SK-N-SH (cell line): ENCODE data around the gene ALOXE3. TPM values are rescaled to one million over a fixed set of nuclear protein-coding genes. Genes with fewer than 3 reads are reported as not detected.
A peak's percentile ranks its signal among the peaks of the same experiment; 100 is the strongest.

Source experiments
- CTCF ChIA-PET: fragments of 300-600, 350-600 bp; formaldehyde crosslinking; extraction: SDS; loops from one replicate; lab custom pipeline; 2021; lab: Yijun Ruan, JAX
- POLR2A ChIA-PET: fragments of 350-600 bp; sonication (Branson Sonifier 250); formaldehyde crosslinking; extraction: SDS; loops from one replicate; lab custom pipeline; 2020; ENCODE audit warnings: antibody characterized with exemption, inconsistent platforms; lab: Yijun Ruan, JAX
- DNase-seq: peaks from one replicate; pipeline ENCODE4 v3.0.0; 2012
- H2AFZ ChIP-seq: fragments of 200-600 bp; sonication (generic); 2 replicates; pipeline ENCODE4 v1.8.1; 2016; ENCODE audit warnings: antibody characterized with exemption, mild to moderate bottlenecking, low read depth
- H3F3A ChIP-seq: fragments of 200-600 bp; sonication (generic); replicated peaks from 2 replicates; pipeline ENCODE3; 2016; ENCODE audit warnings: antibody characterized with exemption, mild to moderate bottlenecking; ENCODE audit not compliant: insufficient read depth
- H3K27ac ChIP-seq, 2 experiments: fragments of 200-500 bp in 1 of 2; fragments of 200-600 bp in 1 of 2; sonication (Bioruptor generic) in 1 of 2; sonication (generic), shearing (Covaris generic) in 1 of 2; 2 replicates each; pipeline versions ENCODE4 v1.5.1 to v1.6.1; 2014 to 2016; ENCODE audit warnings: low read depth in 2 of 2, inconsistent platforms in 1 of 2, low read length in 1 of 2, mild to moderate bottlenecking in 1 of 2, mixed read lengths in 1 of 2
- H3K27me3 ChIP-seq: fragments of 200-600 bp; sonication (generic), shearing (Covaris generic); 2 replicates; pipeline ENCODE4 v1.6.1; 2016; ENCODE audit warnings: mixed run types; ENCODE audit not compliant: insufficient read depth
- H3K36me3 ChIP-seq, 2 experiments: fragments of 200-500 bp in 1 of 2; fragments of 200-600 bp in 1 of 2; sonication (Bioruptor generic) in 1 of 2; sonication (generic) in 1 of 2; replicated peaks in 1 of 2; 2 replicates each; pipeline versions ENCODE3 to v1.5.1; 2014 to 2016; ENCODE audit warnings: low read length in 1 of 2, mild to moderate bottlenecking in 1 of 2; ENCODE audit not compliant: insufficient read depth in 2 of 2, control insufficient read depth in 1 of 2
- H3K4me1 ChIP-seq, 2 experiments: fragments of 200-500 bp in 1 of 2; fragments of 200-600 bp in 1 of 2; sonication (Bioruptor generic) in 1 of 2; sonication (generic), shearing (Covaris generic) in 1 of 2; 2 replicates each; pipeline versions ENCODE4 v1.5.1 to v1.6.1; 2014 to 2016; ENCODE audit warnings: low read depth in 1 of 2, low read length in 1 of 2, mixed run types in 1 of 2; ENCODE audit not compliant: insufficient read depth in 2 of 2, control insufficient read depth in 1 of 2
- H3K4me2 ChIP-seq: fragments of 200-600 bp; sonication (generic), shearing (Covaris generic); 2 replicates; pipeline ENCODE4 v1.6.1; 2017; ENCODE audit warnings: mixed run types
- H3K4me3 ChIP-seq, 2 experiments: fragments of 200-500 bp in 1 of 2; fragments of 200-600 bp in 1 of 2; sonication (Bioruptor generic) in 1 of 2; sonication (generic), shearing (Covaris generic) in 1 of 2; 2 replicates each; pipeline versions ENCODE4 v1.5.1 to v1.8.1; 2014 to 2016; ENCODE audit warnings: low read depth in 2 of 2, inconsistent platforms in 1 of 2, low read length in 1 of 2, mild to moderate bottlenecking in 1 of 2, mixed read lengths in 1 of 2, moderate library complexity in 1 of 2
- H3K79me2 ChIP-seq: fragments of 200-600 bp; sonication (generic); 2 replicates; pipeline ENCODE4 v1.8.1; 2017; ENCODE audit warnings: mild to moderate bottlenecking; ENCODE audit not compliant: insufficient read depth
- H3K9ac ChIP-seq: fragments of 200-600 bp; sonication (generic); 2 replicates; pipeline ENCODE4 v1.6.1; 2017; ENCODE audit warnings: mixed run types
- H3K9me2 ChIP-seq: fragments of 200-600 bp; sonication (generic); 2 replicates; pipeline ENCODE4 v1.6.1; 2017; ENCODE audit warnings: mixed run types
- H3K9me3 ChIP-seq: fragments of 200-600 bp; sonication (generic); 2 replicates; pipeline ENCODE4 v1.6.1; 2017; ENCODE audit warnings: mixed run types, mild to moderate bottlenecking, moderate library complexity
- H4K20me1 ChIP-seq: fragments of 200-600 bp; sonication (generic); 2 replicates; pipeline ENCODE4 v1.6.1; 2017; ENCODE audit warnings: mild to moderate bottlenecking, mixed run types; ENCODE audit not compliant: insufficient read depth
- CTCF ChIP-seq: fragments of 200-600 bp; sonication (generic); IDR thresholded peaks from 2 replicates; pipeline ENCODE4 v1.6.1; 2017; ENCODE audit warnings: antibody characterized with exemption, mild to moderate bottlenecking, moderate library complexity
- EZH2phosphoT487 ChIP-seq: fragments of 200-600 bp; sonication (generic); IDR thresholded peaks from 2 replicates; pipeline ENCODE4 v1.6.1; 2017; ENCODE audit warnings: low read depth, mixed run types, mild to moderate bottlenecking, antibody characterized with exemption, moderate library complexity, borderline replicate concordance
- FOSL2 ChIP-seq: IDR thresholded peaks from 2 replicates; pipeline ENCODE4 v1.4.0; 2012; ENCODE audit warnings: low read depth, mild to moderate bottlenecking, moderate library complexity, borderline replicate concordance
- GABPA ChIP-seq: IDR thresholded peaks from 2 replicates; pipeline ENCODE4 v1.4.0; 2012; ENCODE audit warnings: low read depth, mild to moderate bottlenecking
- IRF3 ChIP-seq: fragments of 150-350 bp; IDR thresholded peaks from 2 replicates; pipeline ENCODE4 v1.6.1; 2016; ENCODE audit warnings: mild to moderate bottlenecking, low read depth, low read length
- JUND ChIP-seq: IDR thresholded peaks from 2 replicates; pipeline ENCODE4 v1.4.0; 2012
- MXI1 ChIP-seq: IDR thresholded peaks from 2 replicates; pipeline ENCODE4 v1.6.1; 2012; ENCODE audit warnings: mild to moderate bottlenecking, low read depth, low read length, improper control_type of control experiment
- TCF12 ChIP-seq: IDR thresholded peaks from 2 replicates; pipeline ENCODE4 v1.4.0; 2012
- TEAD4 ChIP-seq: IDR thresholded peaks from 2 replicates; pipeline ENCODE4 v1.4.0; 2012; ENCODE audit warnings: mild to moderate bottlenecking, borderline replicate concordance; ENCODE audit not compliant: insufficient read depth
- YY1 ChIP-seq: IDR thresholded peaks from 2 replicates; pipeline ENCODE4 v1.4.0; 2012; ENCODE audit warnings: low read depth, mild to moderate bottlenecking
- ZBTB33 ChIP-seq: IDR thresholded peaks from 2 replicates; pipeline ENCODE4 v1.4.0; 2012; ENCODE audit warnings: low read depth, borderline replicate concordance
- WGBS: methylation state at CpG from one replicate; pipeline ENCODE4 v1.1.6; 2017; ENCODE audit warnings: low lambda C conversion rate; 5-methylcytosine and 5-hydroxymethylcytosine counted together
- polyA plus RNA-seq, 3 experiments: library from polyadenylated mRNA; depleted of rRNA; stranded (reverse); fragments of >200 nt; gene quantifications; 2 replicates each; pipeline ENCODE4 v1.2.3, GENCODE V29; 2012

The ALOXE3 gene
- polyA plus RNA-seq, 1 of the 3 experiments (the other 2 are of a cell fraction), result 0.46 TPM

- H3K9ac ChIP-seq, result peak overlapping the region; percentile 65; the same call in 1 of the 2 replicates
- WGBS, result 3% methylated on average over 36 of the region's 40 CpGs
- POLR2A ChIA-PET, result interaction anchor here (0.6 kb wide), 1 partner anchor 90 kb away, joined by 3 read pairs; the partner anchor contains the start of gene AURKB
Observed at GRCh38 chr17:8120520-8121406, 2.4 kb upstream of the ALOXE3 start.

More at GRCh38 chr17:8120520-8121406, 2.4 kb upstream of the ALOXE3 start:
- H3K27me3 ChIP-seq, result peaks cover 7% of the 10 kb centered on the region; the same call in 1 of the 2 replicates
- CTCF ChIA-PET, result interaction anchor here (0.6 to 15.2 kb wide), 23 partner anchors 7 to 102 kb away, joined by 3 to 298 read pairs (median 13); partner anchors contain the start of genes ALOX12B, TMEM107 and VAMP2
- TF ChIP-seq GABPA (peak; percentile 8; the same call in 1 of the 2 replicates), CTCF (peak; percentile 49), ZBTB33 (no peak), MXI1 (0 out of 2 replicates have a peak, but pooled peaks have one; percentile 7), TCF12 (0 out of 2 replicates have a peak, but pooled peaks have one; percentile 21), IRF3 (no peak), TEAD4 (peak; percentile 90), YY1 (peak; percentile 53; the same call in 1 of the 2 replicates), JUND (no peak), EZH2phosphoT487 (no peak), FOSL2 (peak; percentile 47; the same call in 1 of the 2 replicates)
- TF ChIP-seq, all 33 proteins: peak for 7
- H3K4me2 ChIP-seq, result peak overlapping the region; percentile 97
- peaks cover 23% of the 10 kb centered on the region for H3F3A ChIP-seq
- no peaks in the 10 kb centered on the region for H3K79me2 ChIP-seq
- DNase-seq, result peak; percentile 71
- H3K27ac ChIP-seq, result peak overlapping the region; percentile 63 to 72
- H3K9me3 ChIP-seq, result no peaks in the 10 kb centered on the region
- H3K4me3 ChIP-seq, result peak overlapping the region; percentile 53 to 81
- no peaks in the 10 kb centered on the region for H3K9me2 ChIP-seq
- H3K36me3 ChIP-seq, result no peaks in the 10 kb centered on the region
- H4K20me1 ChIP-seq, result peaks cover 15% of the 10 kb centered on the region
- H2AFZ ChIP-seq, result peak overlapping the region; percentile 58
- peaks cover 0 to 41% of the 10 kb centered on the region in 2 experiments; a peak in 2 of 4 replicates for H3K4me1 ChIP-seq
